GM21447 (cell line): ENCODE measurements around the gene PTPN3.
A peak's percentile ranks its signal among the peaks of the same experiment; 100 is the strongest.
"Not testable (repeated sequence)": the region's sequence is repeated elsewhere in the genome, so short reads cannot be mapped to it uniquely, and the experiment has no call there.

ENCODE experiments used
- ATAC-seq: cut with Tn5 transposase; IDR thresholded peaks from one replicate; pipeline ENCODE4 v1.9.1; 2021; ENCODE audit not compliant: unreplicated experiment

The PTPN3 gene

GRCh38 chr9:109403116-109403515, 95.0 kb downstream of the PTPN3 start:
- no peak for ATAC-seq

- ATAC-seq: no peak
Measured at GRCh38 chr9:109401990-109402318, 96.2 kb downstream of the PTPN3 start.

- peak; percentile 36 for ATAC-seq
Measured at GRCh38 chr9:109401169-109401989, 96.7 kb downstream of the PTPN3 start.

GRCh38 chr9:109399258-109399767, 98.8 kb downstream of the PTPN3 start:
- ATAC-seq: peak; percentile 78

- ATAC-seq: no peak
Measured at GRCh38 chr9:109391176-109391575, 106.9 kb downstream of the PTPN3 start.

GRCh38 chr9:109387856-109388255, 110.3 kb downstream of the PTPN3 start:
- no peak for ATAC-seq

GRCh38 chr9:109387206-109387605, 110.9 kb downstream of the PTPN3 start:
- no peak for ATAC-seq

- no peak for ATAC-seq
Measured at GRCh38 chr9:109385499-109385898, 112.6 kb downstream of the PTPN3 start.

GRCh38 chr9:109383947-109384346, 114.2 kb downstream of the PTPN3 start:
- no peak for ATAC-seq

GRCh38 chr9:109383356-109383755, 114.8 kb downstream of the PTPN3 start:
- no peak for ATAC-seq

GRCh38 chr9:109382585-109382984, 115.5 kb downstream of the PTPN3 start:
- ATAC-seq: no peak

GRCh38 chr9:109382182-109382581, 115.9 kb downstream of the PTPN3 start:
- ATAC-seq: no peak

GRCh38 chr9:109381011-109381729, 116.9 kb downstream of the PTPN3 start:
- ATAC-seq: peak; percentile 75

- ATAC-seq: no peak
Measured at GRCh38 chr9:109379513-109379912, 118.6 kb downstream of the PTPN3 start.

GRCh38 chr9:109378316-109378715, 119.8 kb downstream of the PTPN3 start:
- no peak for ATAC-seq

GRCh38 chr9:109372246-109372645, 125.9 kb downstream of the PTPN3 start:
- no peak for ATAC-seq

- ATAC-seq: no peak
Measured at GRCh38 chr9:109371374-109371773, 126.7 kb downstream of the PTPN3 start.

GRCh38 chr9:109369285-109369684, 128.8 kb downstream of the PTPN3 start:
- ATAC-seq: peak; percentile 75

- no peak for ATAC-seq
Measured at GRCh38 chr9:109360771-109361170, 137.3 kb downstream of the PTPN3 start.

GRCh38 chr9:109358968-109359603, 139.0 kb downstream of the PTPN3 start:
- not testable (repeated sequence) for ATAC-seq

- no peak for ATAC-seq
Measured at GRCh38 chr9:109355564-109356297, 142.4 kb downstream of the PTPN3 start.
